ENCODE results near the gene LILRA6. TPM values are rescaled to one million over a fixed set of nuclear protein-coding genes. Genes with fewer than 3 reads are reported as not detected.

The LILRA6 gene
- total RNA-seq, 2 experiments from 2014 or later: not detected

DNA sequence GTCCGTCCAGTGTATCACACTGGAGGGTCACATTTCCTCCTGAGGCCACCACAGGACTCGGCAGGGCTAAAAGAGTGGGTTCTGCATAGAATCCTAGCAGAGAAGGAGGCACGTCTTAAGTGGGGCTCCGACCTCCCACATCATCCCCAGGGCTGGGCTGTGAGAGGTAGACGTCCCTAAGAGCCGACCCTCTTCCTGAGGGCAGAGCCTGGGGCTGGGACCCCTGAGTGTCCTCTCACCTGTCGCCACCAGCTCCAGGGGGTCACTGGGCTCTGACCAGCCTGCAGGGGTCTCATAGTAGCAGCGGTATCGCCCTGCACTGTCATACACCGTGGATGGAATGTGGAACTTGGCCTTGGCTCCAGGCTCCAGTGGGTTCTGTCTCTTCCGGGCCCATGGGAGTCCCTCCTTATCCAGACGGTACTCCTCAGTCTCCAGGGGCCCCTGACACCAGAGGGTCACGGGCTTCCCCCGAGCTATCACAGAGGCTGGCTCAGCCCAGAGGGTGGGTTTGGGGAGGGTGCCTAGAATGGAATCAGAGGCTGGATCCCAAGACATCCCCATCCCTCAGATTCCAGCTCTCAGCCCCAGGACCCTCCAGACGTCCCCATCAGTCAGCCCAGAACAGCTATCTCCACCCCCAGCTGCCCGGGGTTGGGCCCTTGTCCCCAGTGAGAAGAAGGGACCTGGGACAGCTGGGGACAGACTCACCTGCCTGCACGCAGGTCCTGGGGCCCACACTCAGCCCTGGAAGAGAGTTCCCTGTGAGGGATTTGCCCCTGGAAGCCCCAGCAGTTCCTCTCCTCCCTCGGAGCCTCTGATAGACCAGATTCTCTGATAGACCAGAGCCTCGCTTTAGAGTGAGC, 13.9 kb upstream of the LILRA6 start:
- Histone ChIP-seq H3K27ac (ENCODE audit: low read depth, low read length, poor library complexity, severe bottlenecking) (no peak overlapping the region), H3K9me3 (ENCODE audit: low read length) (no peaks in the 10 kb centered on the region), H3K4me3 (ENCODE audit: low read depth, low read length, poor library complexity, severe bottlenecking) (no peak overlapping the region), H3K79me2 (ENCODE audit: insufficient read depth, low read depth, low read length) (no peaks in the 10 kb centered on the region), H4K20me1 (ENCODE audit: insufficient read depth, low read length) (no peaks in the 10 kb centered on the region), H2AFZ (ENCODE audit: low read length) (no peak overlapping the region), H3K4me1 (ENCODE audit: insufficient read depth, low read length, poor library complexity, severe bottlenecking) (no peaks in the 10 kb centered on the region), H3K36me3 (ENCODE audit: insufficient read depth, low read length) (no peaks in the 10 kb centered on the region), H3K9me2 (ENCODE audit: insufficient read depth, low read length) (no peaks in the 10 kb centered on the region), H3K4me2 (ENCODE audit: low read length) (no peak overlapping the region)
- intact Hi-C loops (cut with micrococcal nuclease; ENCODE audit: unreplicated experiment): no loop called here
- CTCF ChIA-PET (ENCODE audit: unreplicated experiment): interaction anchor here (0.8 kb wide), 1 partner anchor 24 kb away, joined by 3 read pairs; no protein-coding TSS in a partner anchor
- no peak for DNase-seq (ENCODE audit: low spot score)
- BruUV-seq (replicated peaks): no TSS peak
- POLR2A ChIA-PET: no interaction called here
- TF ChIP-seq, protein P1, sequence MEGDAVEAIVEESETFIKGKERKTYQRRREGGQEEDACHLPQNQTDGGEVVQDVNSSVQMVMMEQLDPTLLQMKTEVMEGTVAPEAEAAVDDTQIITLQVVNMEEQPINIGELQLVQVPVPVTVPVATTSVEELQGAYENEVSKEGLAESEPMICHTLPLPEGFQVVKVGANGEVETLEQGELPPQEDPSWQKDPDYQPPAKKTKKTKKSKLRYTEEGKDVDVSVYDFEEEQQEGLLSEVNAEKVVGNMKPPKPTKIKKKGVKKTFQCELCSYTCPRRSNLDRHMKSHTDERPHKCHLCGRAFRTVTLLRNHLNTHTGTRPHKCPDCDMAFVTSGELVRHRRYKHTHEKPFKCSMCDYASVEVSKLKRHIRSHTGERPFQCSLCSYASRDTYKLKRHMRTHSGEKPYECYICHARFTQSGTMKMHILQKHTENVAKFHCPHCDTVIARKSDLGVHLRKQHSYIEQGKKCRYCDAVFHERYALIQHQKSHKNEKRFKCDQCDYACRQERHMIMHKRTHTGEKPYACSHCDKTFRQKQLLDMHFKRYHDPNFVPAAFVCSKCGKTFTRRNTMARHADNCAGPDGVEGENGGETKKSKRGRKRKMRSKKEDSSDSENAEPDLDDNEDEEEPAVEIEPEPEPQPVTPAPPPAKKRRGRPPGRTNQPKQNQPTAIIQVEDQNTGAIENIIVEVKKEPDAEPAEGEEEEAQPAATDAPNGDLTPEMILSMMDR (conservative IDR thresholded peaks at IDR 0.05; ENCODE audit: low read length): no peak
- no peak for TF ChIP-seq EZH2phosphoT487 (IDR thresholded peaks at IDR 0.05; ENCODE audit: borderline replicate concordance, low read depth, low read length)

DNA sequence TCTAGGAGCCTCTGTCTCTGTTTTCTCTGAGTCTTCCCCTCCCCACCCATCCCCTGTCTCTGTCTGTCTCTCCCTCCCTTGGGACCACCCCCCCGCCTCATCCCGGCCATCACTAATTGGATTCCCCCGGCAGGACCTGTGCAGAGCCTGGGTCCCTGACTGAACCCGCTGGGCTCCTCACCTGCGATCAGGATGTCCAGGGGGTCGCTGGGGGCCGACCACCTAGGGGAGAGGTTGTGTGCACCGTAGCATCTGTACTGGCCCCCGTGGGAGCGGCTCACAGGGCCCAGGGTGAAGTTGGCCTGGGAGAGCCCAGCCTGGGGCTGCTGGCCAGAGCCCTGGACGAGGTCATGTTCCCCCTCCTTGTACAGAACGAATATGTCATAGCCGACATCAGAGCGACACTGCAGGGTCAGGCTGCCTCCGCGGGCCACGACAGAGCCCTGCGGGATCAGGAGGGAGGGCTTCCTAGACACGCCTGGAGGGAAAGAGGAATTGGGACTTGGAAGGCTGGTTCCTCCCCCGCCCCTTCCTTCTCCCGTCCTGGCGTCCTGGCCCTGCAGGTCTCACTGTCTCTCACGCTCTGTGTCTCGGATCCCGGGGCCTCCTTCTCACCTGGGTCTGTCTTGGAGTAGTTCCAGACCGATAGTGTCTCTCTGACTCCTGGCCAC, 12.7 kb upstream of the LILRA6 start:
- H3K27ac ChIP-seq (ENCODE audit: low read depth, low read length, poor library complexity, severe bottlenecking): no peak overlapping the region
- no peaks in the 10 kb centered on the region for H3K36me3 ChIP-seq (ENCODE audit: insufficient read depth, low read length)
- CTCF ChIA-PET (ENCODE audit: unreplicated experiment): no interaction called here

More for the DNA sequence above, 12.7 kb upstream of the LILRA6 start:
- Histone ChIP-seq H3K4me1 (ENCODE audit: insufficient read depth, low read length, poor library complexity, severe bottlenecking) (no peaks in the 10 kb centered on the region), H2AFZ (ENCODE audit: low read length) (no peak overlapping the region), H4K20me1 (ENCODE audit: insufficient read depth, low read length) (no peaks in the 10 kb centered on the region), H3K79me2 (ENCODE audit: insufficient read depth, low read depth, low read length) (no peaks in the 10 kb centered on the region), H3K9me2 (ENCODE audit: insufficient read depth, low read length) (no peaks in the 10 kb centered on the region), H3K4me2 (ENCODE audit: low read length) (no peak overlapping the region), H3K4me3 (ENCODE audit: low read depth, low read length, poor library complexity, severe bottlenecking) (no peak overlapping the region), H3K9me3 (ENCODE audit: low read length) (no peaks in the 10 kb centered on the region)
- intact Hi-C loops (cut with micrococcal nuclease; ENCODE audit: unreplicated experiment): no loop called here
- DNase-seq (ENCODE audit: low spot score): no peak
- POLR2A ChIA-PET: no interaction called here
- TF ChIP-seq, protein P1 (conservative IDR thresholded peaks at IDR 0.05; ENCODE audit: low read length): no peak
- no peak for TF ChIP-seq EZH2phosphoT487 (IDR thresholded peaks at IDR 0.05; ENCODE audit: borderline replicate concordance, low read depth, low read length)
- no TSS peak for BruUV-seq (replicated peaks)
